Limb (tissue), 2 donors: Measurements from ENCODE around the gene GABARAPL2.
"Not testable (repeated sequence)": the region's sequence is repeated elsewhere in the genome, so short reads cannot be mapped to it uniquely, and the experiment has no call there.

Experiments used
- DNase-seq, 2 donors: peaks; one replicate each; pipeline ENCODE4 v3.0.0-alpha.2; 2016; ENCODE audit errors: extremely low spot score in 2 of 2

The GABARAPL2 gene

GRCh38 chr16:75566040-75566757 lies at the start of gene GABARAPL2:
GABARAPL2 (plus strand) TSS chr16:75566379; CDS start chr16:75566487, 108 bp downstream.
- DNase-seq = peak; percentile 73 to 96

- no peak for DNase-seq
Measured at GRCh38 chr16:75519175-75519574, 47.0 kb upstream of the GABARAPL2 start.

- no peak for DNase-seq
Measured at GRCh38 chr16:75526032-75526790, 40.0 kb upstream of the GABARAPL2 start.

GRCh38 chr16:75527825-75528299 lies 38.3 kb upstream of the GABARAPL2 start:
- DNase-seq = no peak

GRCh38 chr16:75529056-75529905 lies 36.9 kb upstream of the GABARAPL2 start:
- no peak for DNase-seq

GRCh38 chr16:75529959-75530358 lies 36.2 kb upstream of the GABARAPL2 start:
- no peak for DNase-seq

- no peak for DNase-seq
Measured at GRCh38 chr16:75532142-75532765, 33.9 kb upstream of the GABARAPL2 start.

- DNase-seq = no peak
Measured at GRCh38 chr16:75532791-75533190, 33.4 kb upstream of the GABARAPL2 start.

- DNase-seq = no peak
Measured at GRCh38 chr16:75534560-75535205, 31.5 kb upstream of the GABARAPL2 start.

- no peak for DNase-seq
Measured at GRCh38 chr16:75535211-75535843, 30.9 kb upstream of the GABARAPL2 start.

- DNase-seq = no peak
Measured at GRCh38 chr16:75535901-75536300, 30.3 kb upstream of the GABARAPL2 start, which contains the start of gene CHST5. CHST5 (minus strand) TSS chr16:75536108; CDS start chr16:75530384, 5,724 bp downstream.

- DNase-seq = no peak
Measured at GRCh38 chr16:75537776-75538175, 28.4 kb upstream of the GABARAPL2 start.

GRCh38 chr16:75538882-75539565 lies 27.2 kb upstream of the GABARAPL2 start:
- DNase-seq = not testable (repeated sequence)

GRCh38 chr16:75541236-75541635 lies 24.9 kb upstream of the GABARAPL2 start:
- no peak for DNase-seq

GRCh38 chr16:75542462-75542861 lies 23.7 kb upstream of the GABARAPL2 start:
- DNase-seq = not testable (repeated sequence)

GRCh38 chr16:75545879-75546278 lies 20.3 kb upstream of the GABARAPL2 start:
- DNase-seq = not testable (repeated sequence)

GRCh38 chr16:75546293-75546692 lies 19.9 kb upstream of the GABARAPL2 start:
- no peak for DNase-seq

- not testable (repeated sequence) for DNase-seq
Measured at GRCh38 chr16:75548456-75548855, 17.7 kb upstream of the GABARAPL2 start.

- DNase-seq = no peak
Measured at GRCh38 chr16:75550211-75550662, 15.9 kb upstream of the GABARAPL2 start.
